HG02840 (cell line): ENCODE results near the gene AMBRA1.

Experiments used
- ATAC-seq: cut with Tn5 transposase; IDR thresholded peaks from one replicate; pipeline ENCODE4 v1.9.1; 2021; ENCODE audit warnings: mild to moderate bottlenecking, moderate library complexity, moderate number of reproducible peaks; ENCODE audit not compliant: unreplicated experiment, low FRiP score

Gene AMBRA1

GRCh38 chr11:46480909-46481308 lies 112.9 kb downstream of the AMBRA1 start:
- no peak for ATAC-seq

DNA sequence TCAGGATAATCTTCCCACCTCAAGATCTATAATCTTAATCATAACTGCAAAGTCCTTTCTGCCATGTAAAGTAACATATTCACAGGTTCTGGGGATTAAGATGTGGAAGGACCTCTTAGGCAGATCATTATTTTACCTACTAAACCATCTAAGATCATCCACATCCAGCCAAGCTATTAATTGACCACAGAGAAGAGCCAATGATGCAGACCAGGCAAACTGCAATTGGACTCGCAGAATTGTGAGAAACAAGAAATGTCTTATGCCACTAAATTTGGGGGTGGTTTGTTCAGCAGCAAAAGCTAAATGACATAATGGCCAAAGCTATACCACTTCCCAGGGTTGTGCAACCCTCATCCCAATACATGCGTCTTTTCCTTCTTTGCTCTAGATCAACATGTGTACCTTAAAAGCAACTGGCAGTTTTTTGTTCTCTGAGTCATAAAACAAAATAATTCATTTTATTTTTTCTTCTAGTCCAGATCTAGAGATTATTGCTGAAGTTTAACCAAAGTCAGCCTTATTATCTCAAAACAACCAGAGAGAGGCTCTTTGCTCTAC lies 113.6 kb downstream of the AMBRA1 start:
- ATAC-seq, result no peak

GRCh38 chr11:46479601-46480000 lies 114.2 kb downstream of the AMBRA1 start:
- no peak for ATAC-seq

DNA sequence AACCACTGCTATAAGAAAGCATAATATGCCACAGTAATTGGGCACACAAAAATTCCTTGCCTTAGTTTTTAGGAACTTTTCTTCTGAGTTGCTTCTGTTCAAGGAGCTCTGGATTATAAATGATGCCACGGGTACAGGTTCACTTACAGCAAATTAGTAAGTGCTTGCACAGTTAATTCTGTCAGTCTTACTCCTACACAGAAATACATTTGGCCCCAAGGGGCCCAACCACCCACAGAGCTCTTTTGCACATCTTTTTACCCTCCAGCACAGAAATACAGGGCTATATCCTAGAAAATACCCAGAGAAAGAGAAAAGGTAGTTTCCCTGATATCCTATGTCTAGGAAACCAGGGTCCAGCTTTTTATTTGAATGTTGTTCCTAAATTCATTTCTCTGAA lies 115.6 kb downstream of the AMBRA1 start:
- ATAC-seq, result no peak

DNA sequence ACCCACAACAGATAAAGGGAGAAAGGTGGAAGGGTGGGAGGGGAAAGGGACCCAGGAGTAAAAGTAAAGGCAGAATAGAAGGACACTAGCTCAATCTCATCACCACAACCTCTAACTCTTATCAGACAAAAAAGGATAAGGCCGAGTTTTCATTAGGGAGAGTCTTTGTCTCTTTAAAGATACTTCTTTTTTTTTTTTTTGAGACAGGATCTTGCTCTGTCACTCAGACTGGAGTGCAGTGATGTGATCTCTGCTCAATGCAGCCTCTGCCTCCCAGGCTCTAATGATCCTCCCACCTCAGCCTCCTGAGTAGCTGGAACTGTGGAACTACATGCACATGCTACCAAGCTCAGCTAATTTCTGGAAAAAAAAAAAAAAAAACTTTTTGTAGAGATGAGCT lies 116.7 kb downstream of the AMBRA1 start:
- ATAC-seq, result no peak

DNA sequence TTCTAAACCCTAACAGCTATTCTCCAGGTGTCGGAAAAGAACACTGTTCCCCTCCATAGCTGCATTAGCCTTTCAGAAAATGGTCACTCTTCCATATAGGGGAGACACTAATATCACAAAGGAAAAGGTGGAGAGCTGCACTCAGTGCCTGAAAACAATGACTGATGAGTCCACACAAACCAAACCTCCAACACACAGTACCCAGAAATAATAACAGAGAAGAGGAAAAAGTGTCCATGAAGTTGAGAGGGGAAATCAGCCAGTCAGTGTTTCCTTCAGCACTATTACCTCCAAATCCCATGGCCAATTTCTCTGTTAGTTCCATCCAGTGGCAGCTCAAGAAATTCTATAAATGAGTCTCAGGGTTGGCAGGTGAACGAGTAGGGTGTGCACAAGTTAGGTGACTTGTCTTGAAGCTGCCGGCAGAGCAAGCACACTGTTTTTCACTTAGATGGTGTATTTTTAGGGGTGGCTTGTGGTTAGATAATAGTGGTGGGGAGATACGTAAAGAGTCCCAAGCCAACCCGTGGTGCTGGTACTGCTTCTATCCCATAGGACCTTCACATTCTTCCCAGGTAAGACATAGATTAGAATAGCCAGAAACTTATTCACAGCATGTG lies 117.8 kb downstream of the AMBRA1 start:
- ATAC-seq, result no peak

GRCh38 chr11:46475051-46475925 lies 118.5 kb downstream of the AMBRA1 start:
- ATAC-seq, result no peak

- ATAC-seq, result no peak
Observed at GRCh38 chr11:46472662-46472994, 121.2 kb downstream of the AMBRA1 start.

- no peak for ATAC-seq
Observed at GRCh38 chr11:46471943-46472661, 121.7 kb downstream of the AMBRA1 start.

DNA sequence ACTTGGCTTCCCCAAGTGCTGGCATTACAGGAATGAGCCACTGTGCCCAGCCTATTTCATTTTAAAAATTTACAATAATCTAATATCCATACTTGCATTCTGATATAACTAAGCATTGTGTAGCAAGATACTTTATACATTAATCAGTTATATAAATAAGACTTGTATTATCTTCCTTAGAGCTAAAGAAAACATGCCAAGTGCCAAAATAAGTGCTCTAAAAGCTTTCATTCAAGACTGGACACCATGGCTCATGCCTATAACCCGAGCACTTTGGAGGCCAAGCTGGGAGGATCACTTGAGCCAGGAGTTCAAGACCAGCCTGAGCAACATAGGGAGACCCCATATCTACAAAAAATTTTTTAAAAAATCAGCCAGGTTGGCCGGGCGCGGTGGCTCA lies 123.9 kb downstream of the AMBRA1 start:
- no peak for ATAC-seq

DNA sequence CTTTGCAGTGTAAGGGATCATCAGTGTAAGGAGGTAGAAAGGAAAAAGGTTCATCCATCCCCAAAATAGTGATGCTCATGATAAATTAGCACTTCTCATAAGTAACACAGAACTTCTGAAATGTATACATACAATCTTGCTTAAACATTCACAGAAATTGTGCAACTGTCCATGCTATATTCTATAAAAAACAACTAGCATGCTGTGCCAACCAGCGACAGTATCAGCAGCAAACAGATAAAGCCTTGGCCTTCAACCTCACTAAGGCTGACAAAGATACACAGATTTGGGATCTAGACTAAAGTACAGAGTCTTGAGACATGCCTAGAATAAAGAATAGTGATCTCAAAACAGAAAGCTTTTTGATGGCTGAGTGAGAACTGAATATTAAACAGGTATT lies 128.1 kb downstream of the AMBRA1 start:
- no peak for ATAC-seq

GRCh38 chr11:46463701-46464421 lies 130.0 kb downstream of the AMBRA1 start:
- ATAC-seq, result no peak

DNA sequence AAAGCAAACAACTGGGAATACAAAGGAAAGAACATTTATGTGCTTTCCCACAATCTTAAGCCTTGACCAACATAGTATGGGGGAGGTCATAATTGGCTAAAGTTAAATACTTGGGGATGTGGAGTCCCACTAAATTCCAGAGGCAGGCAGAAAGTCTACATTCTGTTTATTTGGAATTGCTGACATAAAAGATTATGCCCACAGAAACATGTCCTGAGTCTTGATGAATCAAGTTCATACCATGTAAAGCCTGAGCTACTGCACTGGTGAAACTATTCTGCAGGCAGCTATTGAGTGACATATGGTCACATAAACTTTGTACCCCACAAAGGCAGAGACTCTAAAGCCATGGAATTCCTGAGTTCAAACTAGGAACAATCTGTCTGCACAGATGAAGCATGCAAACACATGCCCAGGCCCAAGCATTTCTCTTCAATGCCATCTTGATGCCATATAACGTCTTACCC lies 132.3 kb downstream of the AMBRA1 start:
- no peak for ATAC-seq

GRCh38 chr11:46458491-46458890 lies 135.3 kb downstream of the AMBRA1 start:
- ATAC-seq, result no peak

DNA sequence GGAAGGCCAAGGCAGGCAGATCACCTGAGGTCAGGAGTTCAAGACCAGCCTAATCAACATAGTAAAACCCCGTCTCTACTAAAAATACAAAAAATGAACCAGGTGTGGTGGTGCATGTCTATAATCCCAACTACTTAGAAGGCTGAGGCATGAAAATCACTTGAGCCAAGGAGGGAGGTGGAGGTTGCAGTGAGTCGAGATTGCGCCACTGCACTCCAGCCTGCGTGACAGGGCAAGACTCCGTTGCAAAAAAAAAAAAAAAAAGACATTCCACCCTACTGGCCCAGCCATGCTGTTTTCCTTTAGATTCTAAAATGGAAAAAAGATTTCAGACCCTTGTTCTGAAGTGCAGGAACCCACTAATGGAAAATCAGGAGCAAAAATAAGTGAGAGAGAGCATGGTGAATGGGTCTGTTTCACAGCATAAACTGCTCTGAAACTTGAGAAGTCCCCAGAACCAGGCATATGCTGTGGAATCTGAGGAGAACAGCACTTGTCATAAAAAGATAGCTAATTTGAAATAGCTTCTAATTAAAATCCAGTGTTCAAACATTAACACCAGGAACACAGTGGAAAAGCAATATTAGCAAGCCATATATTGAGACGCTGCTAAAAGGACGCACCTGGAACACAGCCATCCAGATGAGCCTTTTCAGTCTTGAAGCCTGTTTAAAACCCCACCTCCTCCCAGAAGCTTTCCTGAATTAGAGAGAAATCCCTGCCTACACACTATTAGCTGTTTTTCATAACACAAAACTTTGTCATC lies 136.0 kb downstream of the AMBRA1 start:
- ATAC-seq, result no peak

- no peak for ATAC-seq
Observed at GRCh38 chr11:46457021-46457420, 136.8 kb downstream of the AMBRA1 start.

DNA sequence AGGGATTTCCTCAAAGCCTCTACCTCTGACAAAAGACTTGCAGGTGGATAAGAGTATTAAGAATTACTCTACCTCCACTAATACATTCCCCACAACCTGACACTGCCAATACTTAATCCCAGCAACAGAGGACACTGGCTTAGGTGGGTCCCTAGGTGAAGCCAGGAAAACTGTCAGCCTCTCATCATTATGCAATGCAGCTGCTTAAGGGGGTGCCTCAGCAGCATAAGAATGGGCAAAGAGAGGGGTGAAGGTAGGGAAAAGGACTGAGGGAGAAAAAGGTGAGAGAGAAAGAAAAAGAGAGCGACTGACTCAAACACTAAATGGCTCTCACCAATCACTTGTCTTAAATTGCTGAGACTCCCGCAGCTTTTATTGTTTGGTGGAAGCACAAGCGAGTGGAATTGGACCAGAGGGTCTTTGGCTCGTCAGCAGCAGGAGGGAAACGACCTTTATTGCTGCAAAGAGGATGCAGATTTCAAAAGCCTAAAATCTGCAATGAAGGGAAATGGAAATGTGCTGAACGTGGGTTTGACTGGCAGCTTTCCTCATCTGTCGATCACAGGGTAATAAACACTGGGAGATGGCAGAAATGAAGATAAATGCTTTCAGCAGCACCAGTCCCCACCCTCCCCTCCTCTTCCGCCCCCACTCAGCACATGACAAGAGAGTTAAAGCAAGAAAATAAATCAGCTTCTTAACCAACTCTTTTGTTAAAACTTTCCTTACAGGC lies 137.4 kb downstream of the AMBRA1 start:
- no peak for ATAC-seq

DNA sequence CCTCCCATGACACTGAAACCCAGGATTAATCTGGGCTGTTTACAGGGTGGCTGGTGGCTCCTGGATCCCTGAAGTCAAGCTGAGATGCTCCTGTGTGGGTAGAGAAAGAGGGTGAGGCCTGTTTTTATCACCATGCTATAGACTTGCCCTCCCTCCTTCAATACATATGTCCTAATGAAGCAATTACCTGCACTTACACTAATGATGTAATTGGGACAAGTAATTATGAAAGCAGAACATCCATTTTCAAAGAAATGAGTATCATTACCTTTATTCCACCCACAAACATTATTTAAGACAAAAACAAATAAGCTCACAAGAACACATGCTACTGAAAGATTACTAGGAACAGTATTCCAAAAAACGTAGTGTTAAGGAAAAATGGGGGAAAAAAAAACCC lies 138.0 kb downstream of the AMBRA1 start:
- no peak for ATAC-seq

GRCh38 chr11:46452918-46453517 lies 140.8 kb downstream of the AMBRA1 start:
- no peak for ATAC-seq
